ENCODE data around the gene TM4SF18.

TM4SF18 gene

GRCh38 chr3:149284034-149284433, 49.4 kb downstream of the TM4SF18 start:
- DNase-seq (ENCODE audit: low read depth), result no peak

GRCh38 chr3:149283401-149283800, 50.0 kb downstream of the TM4SF18 start:
- no peak for DNase-seq (ENCODE audit: low read depth)

- no peak for DNase-seq (ENCODE audit: low read depth)
These were observed 50.6 kb downstream of the TM4SF18 start for GRCh38 chr3:149282836-149283235.

GRCh38 chr3:149282322-149282721, 51.1 kb downstream of the TM4SF18 start:
- DNase-seq (ENCODE audit: low read depth), result no peak

- no peak for DNase-seq (ENCODE audit: low read depth)
These were observed 52.6 kb downstream of the TM4SF18 start for GRCh38 chr3:149280671-149281349.

GRCh38 chr3:149278911-149279310, 54.5 kb downstream of the TM4SF18 start:
- DNase-seq (ENCODE audit: low read depth), result no peak

GRCh38 chr3:149277331-149277813, 56.1 kb downstream of the TM4SF18 start:
- peak; percentile 31 for DNase-seq (ENCODE audit: low read depth)

GRCh38 chr3:149276619-149277018, 56.8 kb downstream of the TM4SF18 start:
- no peak for DNase-seq (ENCODE audit: low read depth)

GRCh38 chr3:149274220-149274619, 59.2 kb downstream of the TM4SF18 start:
- no peak for DNase-seq (ENCODE audit: low read depth)

- peak; percentile 71 for DNase-seq (ENCODE audit: low read depth)
These were observed 60.2 kb downstream of the TM4SF18 start for GRCh38 chr3:149273096-149273751.

GRCh38 chr3:149271669-149272068, 61.8 kb downstream of the TM4SF18 start:
- no peak for DNase-seq (ENCODE audit: low read depth)

GRCh38 chr3:149270180-149270579, 63.3 kb downstream of the TM4SF18 start:
- DNase-seq (ENCODE audit: low read depth), result no peak

GRCh38 chr3:149269687-149270086, 63.7 kb downstream of the TM4SF18 start:
- DNase-seq (ENCODE audit: low read depth), result no peak

Data from GM04504 (cell line).